Prostate gland (tissue), 2 donors: ENCODE data around the gene ITGA11.

Source experiments
- CTCF ChIP-seq, 4 experiments: fragments of 200-600 bp in 2 of 4; fragments of 450-650 bp in 2 of 4; sonication (generic) in 2 of 4; IDR thresholded peaks; 1 replicate in 3 of 4; 2 replicates in 1 of 4; pipeline ENCODE4 v1.5.1; 2016 to 2019; ENCODE audit warnings: antibody characterized with exemption in 4 of 4, mild to moderate bottlenecking in 2 of 4, moderate library complexity in 2 of 4
- POLR2A ChIP-seq: fragments of 450-650 bp; IDR thresholded peaks from one replicate; pipeline ENCODE4 v1.6.1; 2016; ENCODE audit warnings: antibody characterized with exemption, mild to moderate bottlenecking
- POLR2AphosphoS5 ChIP-seq: sonication (generic); formaldehyde crosslinking; IDR thresholded peaks from one replicate; pipeline ENCODE4 v1.6.1; 2017; ENCODE audit warnings: antibody characterized with exemption

GRCh38 chr15:68407141-68407885, 24.6 kb downstream of the ITGA11 start:
- TF ChIP-seq POLR2A, result no peak
- no peak for TF ChIP-seq CTCF (IDR thresholded peaks at IDR 0.05)
- TF ChIP-seq POLR2AphosphoS5, result no peak
